HG03575 (cell line): ENCODE data around the gene RPL3.
A peak's percentile ranks its signal among the peaks of the same experiment; 100 is the strongest.

Experiments
- ATAC-seq: cut with Tn5 transposase; IDR thresholded peaks from one replicate; pipeline ENCODE4 v1.9.1; 2021; ENCODE audit not compliant: unreplicated experiment, insufficient number of reproducible peaks, low FRiP score; ENCODE audit errors: extremely low read depth

Gene RPL3

GRCh38 chr22:39273950-39274887, 45.2 kb downstream of the RPL3 start:
- ATAC-seq = no peak

- ATAC-seq = no peak
Measured at GRCh38 chr22:39270792-39271191, 48.6 kb downstream of the RPL3 start.

GRCh38 chr22:39270280-39270679, 49.1 kb downstream of the RPL3 start:
- ATAC-seq = no peak

DNA sequence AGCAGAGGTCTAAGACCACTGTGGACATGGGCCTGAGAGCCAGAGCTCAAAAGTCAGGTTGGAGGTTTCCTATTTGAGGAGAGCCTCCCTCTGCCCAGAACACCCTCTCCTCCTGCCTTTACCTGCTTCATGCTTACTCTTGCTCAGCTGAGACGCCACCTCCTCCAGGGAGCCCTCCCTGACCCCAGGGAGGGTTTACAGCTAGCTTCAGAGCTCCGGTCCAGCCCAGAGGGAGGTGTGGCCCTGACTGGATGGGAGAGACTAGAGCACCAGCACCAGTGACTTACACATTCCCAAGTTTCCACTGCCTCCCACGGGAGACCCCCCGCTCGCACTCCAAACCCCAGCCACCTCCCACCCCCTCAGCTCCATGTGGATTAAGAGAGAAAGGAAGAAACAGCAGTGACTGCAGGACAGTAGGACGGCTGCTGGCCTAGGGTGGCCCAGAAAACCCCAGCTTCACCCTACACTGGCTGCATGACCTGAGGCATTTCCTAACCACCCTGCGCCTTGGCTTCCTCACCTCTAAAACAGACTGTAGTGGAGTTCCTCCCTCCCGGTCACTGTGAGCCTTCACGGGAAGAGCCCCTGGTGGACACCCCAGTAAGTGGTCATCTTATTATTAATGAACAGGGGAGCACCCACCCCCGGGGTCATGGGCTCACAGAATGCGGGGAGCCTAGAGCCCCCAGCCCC, 50.2 kb downstream of the RPL3 start:
- no peak for ATAC-seq

DNA sequence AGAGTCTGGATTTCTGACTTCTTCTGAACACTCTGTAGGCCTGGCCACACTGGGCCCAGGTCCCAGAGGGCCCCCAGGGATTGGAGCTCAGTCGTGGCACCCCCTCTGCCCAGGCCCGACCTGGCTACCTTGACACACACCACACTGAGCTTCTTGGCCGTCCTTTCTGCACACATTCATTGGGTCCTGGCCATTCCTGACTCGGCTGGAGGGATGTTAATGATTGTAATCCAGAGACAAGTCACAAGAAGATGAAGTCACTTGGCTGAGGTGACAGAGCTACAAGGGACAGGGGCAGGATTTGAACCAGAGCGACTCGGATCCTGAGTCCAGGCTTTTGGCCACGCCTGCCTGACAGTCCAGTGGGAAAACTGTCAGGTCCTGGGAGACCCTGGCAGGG, 50.8 kb downstream of the RPL3 start:
- ATAC-seq = no peak

DNA sequence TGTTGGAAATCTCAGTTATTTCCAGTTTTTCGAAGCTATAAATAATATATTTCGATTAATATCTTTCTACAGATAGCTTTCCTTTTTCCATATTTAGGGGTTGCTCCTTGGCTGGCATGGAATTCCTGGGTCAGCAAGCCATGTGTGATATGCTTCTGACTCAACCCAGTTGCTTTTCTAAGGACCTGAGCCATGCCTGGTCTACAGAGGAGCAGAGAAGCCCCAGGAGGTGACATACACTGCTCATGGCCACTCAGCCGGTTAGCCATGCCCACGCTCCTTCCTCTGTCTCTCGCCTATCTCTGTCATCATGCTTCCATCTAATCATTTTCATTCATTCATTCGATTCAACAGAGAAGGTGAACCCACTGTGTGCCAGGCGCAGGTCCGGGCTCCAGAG, 51.4 kb downstream of the RPL3 start:
- ATAC-seq = no peak

DNA sequence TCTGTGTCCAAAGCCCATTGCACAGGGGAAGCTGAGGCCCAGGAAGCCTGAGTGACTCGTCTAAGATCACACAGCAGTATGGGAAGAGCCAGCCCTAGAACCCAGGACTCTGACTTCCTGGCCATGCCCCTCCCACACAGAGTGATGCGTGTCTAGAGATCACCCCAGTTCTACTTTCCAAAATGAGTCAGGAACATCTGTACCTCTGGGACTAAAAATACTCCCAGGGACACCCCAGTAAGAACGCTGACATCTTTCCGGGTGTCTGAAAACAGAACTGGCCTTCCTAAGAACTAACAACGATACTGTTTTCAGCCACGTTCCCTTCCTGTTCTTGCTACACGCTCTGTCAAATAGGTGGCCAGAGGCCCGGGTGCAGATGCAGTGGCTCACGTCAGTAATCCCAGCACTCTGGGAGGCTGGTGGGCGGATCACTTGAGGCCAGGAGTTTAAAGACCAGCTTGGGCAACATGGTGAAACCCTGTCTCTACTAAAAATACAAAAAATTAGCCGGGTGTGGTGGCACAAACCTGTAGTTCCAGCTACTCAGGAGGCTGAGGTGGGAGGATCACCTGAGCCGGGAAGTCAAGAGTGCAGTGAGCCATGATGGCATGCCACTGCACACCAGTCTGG, 52.9 kb downstream of the RPL3 start:
- ATAC-seq = peak; percentile 63

DNA sequence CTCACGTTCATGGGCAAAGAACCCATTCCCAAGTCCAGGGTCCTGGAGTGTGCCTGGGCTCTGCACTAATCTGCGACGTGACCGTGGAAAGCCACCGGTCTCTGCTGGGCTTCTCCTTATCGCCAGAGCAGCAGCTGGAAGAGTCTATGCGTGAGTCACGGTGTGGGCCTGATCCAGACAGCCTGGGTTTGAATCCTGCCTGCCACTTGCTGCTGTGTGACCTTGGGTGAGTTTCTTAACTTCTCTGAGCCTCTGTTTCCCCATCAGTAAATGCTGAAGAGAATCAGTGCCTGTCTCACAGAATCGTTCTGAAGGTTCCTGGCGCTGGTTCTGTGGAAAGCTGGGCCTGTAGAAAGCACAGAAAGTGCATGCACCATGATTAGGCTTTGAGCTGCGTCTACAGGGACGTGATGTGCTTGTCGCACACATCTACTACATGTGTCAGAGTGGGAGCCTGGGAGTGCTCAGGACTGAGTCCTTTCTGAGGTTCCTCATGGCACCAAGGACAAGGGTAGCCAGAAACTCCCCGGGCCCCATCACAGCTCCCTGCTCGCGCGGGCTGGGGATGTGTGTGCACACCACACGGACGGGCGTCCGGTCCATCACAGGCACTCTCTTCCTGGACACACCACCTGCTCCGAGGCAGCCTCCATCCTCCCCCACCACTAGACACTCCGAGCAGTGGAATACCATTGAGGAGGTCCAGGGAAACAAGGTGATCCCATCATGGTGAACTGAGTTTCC, 54.1 kb downstream of the RPL3 start:
- ATAC-seq = no peak

GRCh38 chr22:39264349-39265038, 54.9 kb downstream of the RPL3 start:
- no peak for ATAC-seq

GRCh38 chr22:39263626-39264348, 55.6 kb downstream of the RPL3 start:
- no peak for ATAC-seq
